Left lung (tissue), 14 donors: ENCODE data around the gene ADRA1B. TPM values are rescaled to one million over a fixed set of nuclear protein-coding genes. Genes with fewer than 3 reads are reported as not detected.

Experiments
- ATAC-seq: fragments of 200-7000 bp; cut with Tn5 transposase; one replicate; pipeline ENCODE4 v1.9.1; 2020; ENCODE audit warnings: moderate library complexity
- DNase-seq, 4 donors: peaks; one replicate each; pipeline ENCODE4 v3.0.0-alpha.2; 2013 to 2020
- H3K27ac ChIP-seq, 2 donors: fragments of 200-600 bp; sonication (generic) in 1 of 2; one replicate each; pipeline versions ENCODE4 v1.5.0 to v1.8.0; 2020 to 2021
- H3K27me3 ChIP-seq, 2 donors: fragments of 200-600 bp; sonication (generic) in 1 of 2; one replicate each; pipeline versions ENCODE4 v1.5.0 to v1.8.0; 2020 to 2021
- H3K36me3 ChIP-seq, 2 donors: fragments of 200-600 bp; sonication (generic) in 1 of 2; one replicate each; pipeline versions ENCODE4 v1.5.0 to v1.8.0; 2020 to 2021
- H3K4me1 ChIP-seq, 2 donors: fragments of 200-600 bp; one replicate each; pipeline ENCODE4 v1.8.0; 2021
- H3K4me3 ChIP-seq, 2 donors: fragments of 200-600 bp; sonication (generic) in 1 of 2; one replicate each; pipeline versions ENCODE4 v1.5.0 to v1.8.0; 2020 to 2021; ENCODE audit warnings: mild to moderate bottlenecking in 1 of 2
- H3K9me3 ChIP-seq, 2 donors: fragments of 200-600 bp; sonication (generic) in 1 of 2; one replicate each; pipeline versions ENCODE4 v1.5.0 to v1.8.0; 2020 to 2021
- CTCF ChIP-seq, 2 donors: fragments of 200-600 bp; sonication (generic) in 1 of 2; IDR thresholded peaks; one replicate each; pipeline versions ENCODE4 v1.5.0 to v1.8.0; 2021; ENCODE audit warnings: antibody characterized with exemption in 2 of 2
- intact Hi-C, 2 donors: fragments of 100-400 bp; cut with DNase I; formaldehyde crosslinking; loops; one replicate each; pipeline versions ENCODE4 v1.11.2 to v1.14.2; 2022
- long read RNA-seq, 12 donors: library from polyadenylated mRNA in 2 of 12; unstranded in 2 of 12; transcript quantifications; one replicate each; pipeline ENCODE4 v2.0.0 and lab custom pipeline, GENCODE V29; 2019 to 2026
- polyA plus RNA-seq, 6 donors: library from polyadenylated mRNA; unstranded; fragments of 120-200 nt; gene quantifications; one replicate each; pipeline ENCODE4 v1.2.1, GENCODE V29; 2013; ENCODE audit not compliant: insufficient read length in 6 of 6
- total RNA-seq, 2 donors: library from RNA; stranded (reverse); fragmentation: NEBNext Ultra II Directional; extraction: Animal tissue kit (Norgen Biotek cat#: 25700); gene quantifications; one replicate each; pipeline ENCODE4 v1.2.1, GENCODE V29; 2021
- donor health status: DM: no; HTN: yes; CAD: no.
- donor health status: DM: no; HTN: no; CAD: no.

The ADRA1B gene
- 1 to 10 TPM; 1.5 to 2.5 TPM for total RNA-seq
- 1 to 10 TPM in 1 of 6 donors, under 1 TPM in 5; 0.51 to 1.1 (median 0.77) TPM for polyA plus RNA-seq
- long read RNA-seq, donor 1, partial matches to known transcripts, result 37 of 43 reads
- long read RNA-seq, donor 1, other reads (novel, unspliced or antisense), result 5 of 43 reads
- long read RNA-seq, donor 2, result 0 reads
- long read RNA-seq, donor 3, result 0 reads
- long read RNA-seq, donor 4, result 0 reads
- long read RNA-seq, donor 5, result 0 reads
- long read RNA-seq, donor 6, result 0 reads
- long read RNA-seq, donor 7, result 0 reads
- long read RNA-seq, donor 8, result 0 reads
- long read RNA-seq, donor 9, result 0 reads
- long read RNA-seq, donor 10, partial matches to known transcripts, result 0 of 1 reads
- long read RNA-seq, donor 10, other reads (novel, unspliced or antisense), result 1 of 1 reads
- long read RNA-seq, donor 11, transcript ADRA1B-201 (2 exons, 2,047 nt), result major isoform, 5 of 17 reads
- long read RNA-seq, donor 11, partial matches to known transcripts, result 12 of 17 reads
- long read RNA-seq, donor 11, other reads (novel, unspliced or antisense), result 0 of 17 reads
- long read RNA-seq, donor 12, result 0 reads

DNA sequence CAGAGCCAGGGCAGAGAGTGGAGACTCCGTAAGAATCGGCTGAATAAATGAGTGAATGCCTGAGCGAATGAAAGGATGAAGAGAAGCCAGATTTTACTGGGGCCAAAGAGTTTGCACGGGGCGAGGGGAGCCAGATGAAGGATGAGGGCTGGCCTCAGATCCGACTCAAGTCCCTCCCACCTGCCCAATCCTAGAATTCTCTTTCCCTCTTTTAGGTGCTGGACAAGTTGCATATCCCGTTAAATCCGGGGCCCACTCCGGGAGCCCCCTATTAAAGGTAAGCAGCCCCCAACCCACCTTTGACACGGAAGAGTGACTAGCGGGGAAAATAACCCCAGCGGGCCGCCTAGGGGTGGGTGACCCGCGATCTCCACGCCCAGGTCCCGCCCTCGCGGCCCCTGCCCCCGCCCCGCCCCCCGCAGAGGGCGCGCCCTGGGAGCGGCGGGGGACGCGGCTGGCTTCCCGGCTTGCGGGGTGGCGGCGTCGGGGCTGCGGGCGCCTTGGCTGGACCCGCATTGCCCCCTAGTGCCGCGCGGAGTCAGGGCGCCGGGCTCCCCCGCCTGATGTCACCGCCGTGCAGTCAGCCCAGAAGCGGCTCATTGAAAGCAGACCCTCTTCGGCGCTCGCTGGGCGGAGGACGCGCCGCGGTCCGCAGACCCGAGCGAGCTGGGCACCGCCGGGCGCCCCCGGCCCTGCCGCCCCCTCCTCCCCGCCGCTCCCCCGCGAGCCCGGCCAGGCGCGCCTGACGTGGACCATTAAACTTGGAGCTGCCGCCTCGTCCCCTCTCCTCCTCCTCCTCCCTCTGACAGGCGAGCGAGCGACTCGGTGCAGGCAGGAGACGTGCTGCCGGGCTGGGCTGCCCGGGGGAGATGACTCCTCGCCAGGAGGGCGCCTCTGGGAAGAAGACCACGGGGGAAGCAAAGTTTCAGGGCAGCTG is at the start of gene ADRA1B:
ADRA1B (plus strand) TSS at position 579 of the 937 bp plus-strand sequence. CDS start 424 bp downstream, outside the sequence.
- TF ChIP-seq CTCF (IDR thresholded peaks at IDR 0.05), result peak; percentile 48 to 59
- Histone ChIP-seq H3K36me3 (no peaks in the 10 kb centered on the region), H3K9me3 (no peaks in the 10 kb centered on the region), H3K4me1 (peaks cover 0 to 8% of the 10 kb centered on the region in 2 donors), H3K27me3 (peaks cover 0 to 56% of the 10 kb centered on the region in 2 donors), H3K27ac (no peak within 1 kb of the TSS), H3K4me3 (peak within 1 kb of the TSS; percentile 25 to 30)
- intact Hi-C loops, result no loop called here
- ATAC-seq (peak; percentile 96), DNase-seq (peak; percentile 59 to 88 (median 74))

DNA sequence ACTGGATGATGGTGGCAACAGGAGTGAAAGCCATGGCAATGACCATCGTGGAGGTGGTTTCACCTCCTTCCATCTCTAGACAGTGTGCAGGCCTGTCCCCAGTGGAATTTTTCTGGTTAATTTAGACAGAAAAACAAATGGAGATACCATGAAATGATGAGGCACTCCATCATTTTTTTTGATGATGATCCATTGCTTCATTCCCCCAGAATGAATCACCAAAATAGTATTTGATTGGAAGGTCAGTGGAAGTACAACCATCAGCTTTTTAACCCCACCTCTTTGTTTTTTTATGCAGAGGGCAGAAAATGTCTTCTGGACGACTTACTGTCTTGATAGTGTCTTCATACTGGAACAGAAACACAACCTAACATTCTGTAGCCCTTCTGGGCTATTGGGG is 42.6 kb upstream of the ADRA1B start:
- no peak overlapping the region for H3K27ac ChIP-seq
- no peak for DNase-seq
- no peaks in the 10 kb centered on the region for H3K9me3 ChIP-seq
- H3K4me3 ChIP-seq, result no peak overlapping the region
- intact Hi-C loops, result no loop called here
- H3K36me3 ChIP-seq, result no peaks in the 10 kb centered on the region
- peaks cover 6 to 13% of the 10 kb centered on the region in 2 donors for H3K4me1 ChIP-seq
- no peak for TF ChIP-seq CTCF (IDR thresholded peaks at IDR 0.05)
- ATAC-seq, result no peak
- no peaks in the 10 kb centered on the region for H3K27me3 ChIP-seq

DNA sequence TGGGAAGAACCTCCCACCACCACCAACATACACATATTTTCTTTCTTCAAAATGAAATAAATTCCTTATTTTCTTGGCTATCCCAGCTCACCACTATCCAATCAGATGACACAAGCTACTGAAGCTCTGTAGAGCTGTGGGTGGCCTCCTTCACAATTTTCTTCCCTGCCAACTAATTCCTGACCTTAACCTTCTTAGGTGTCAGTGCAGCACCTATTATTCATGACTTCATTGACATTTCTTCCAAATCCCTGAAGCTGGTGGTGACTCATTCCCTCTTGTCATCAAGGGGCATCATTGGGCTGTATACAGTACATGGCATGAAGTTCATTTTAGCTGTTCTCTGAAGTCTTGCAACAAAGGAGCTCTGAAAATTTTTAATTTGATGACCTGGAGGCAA is 42.0 kb upstream of the ADRA1B start:
- no peaks in the 10 kb centered on the region for H3K27me3 ChIP-seq
- no peak overlapping the region for H3K4me3 ChIP-seq
- no peak overlapping the region for H3K27ac ChIP-seq
- DNase-seq (no peak), ATAC-seq (no peak)
- no peak for TF ChIP-seq CTCF (IDR thresholded peaks at IDR 0.05)
- H3K4me1 ChIP-seq, result peaks cover 8 to 19% of the 10 kb centered on the region in 2 donors
- no peaks in the 10 kb centered on the region for H3K36me3 ChIP-seq
- no peaks in the 10 kb centered on the region for H3K9me3 ChIP-seq
- intact Hi-C loops, result no loop called here

GRCh38 chr5:159877016-159877415 is 39.3 kb upstream of the ADRA1B start:
- H3K9me3 ChIP-seq, result no peaks in the 10 kb centered on the region
- H3K4me3 ChIP-seq, result no peak overlapping the region
- DNase-seq (no peak), ATAC-seq (no peak)
- peaks cover 12 to 21% of the 10 kb centered on the region in 2 donors for H3K4me1 ChIP-seq
- no peaks in the 10 kb centered on the region for H3K36me3 ChIP-seq
- intact Hi-C loops, result no loop called here
- no peak for TF ChIP-seq CTCF (IDR thresholded peaks at IDR 0.05)
- H3K27me3 ChIP-seq, result no peaks in the 10 kb centered on the region
- no peak overlapping the region for H3K27ac ChIP-seq
